DND-41 (cell line): ENCODE measurements around the gene ACAN.
A peak's percentile ranks its signal among the peaks of the same experiment; 100 is the strongest.

Experiments used
- ATAC-seq: fragments of 200-7000 bp; cut with Tn5 transposase; 3 replicates; pipeline ENCODE4 v1.9.1; 2021; ENCODE audit warnings: low read depth; ENCODE audit not compliant: insufficient read depth
- DNase-seq: peaks from one replicate; pipeline ENCODE4 v3.0.0-alpha.2; 2020
- H2AFZ ChIP-seq: 2 replicates; pipeline ENCODE4 v1.6.0; 2012; ENCODE audit warnings: low read depth, low read length
- H3K27ac ChIP-seq: 2 replicates; pipeline ENCODE4 v1.5.1; 2012; ENCODE audit warnings: low read length, inconsistent platforms
- H3K27me3 ChIP-seq: fragments of 200-600 bp; sonication (generic); 2 replicates; pipeline ENCODE4 v1.6.0; 2012; ENCODE audit warnings: low read length, mild to moderate bottlenecking, inconsistent platforms; ENCODE audit not compliant: insufficient read depth, poor library complexity
- H3K36me3 ChIP-seq: 2 replicates; pipeline ENCODE4 v1.5.1; 2012; ENCODE audit warnings: low read length, inconsistent platforms; ENCODE audit not compliant: insufficient read depth
- H3K4me1 ChIP-seq: 2 replicates; pipeline ENCODE4 v1.5.1; 2012; ENCODE audit warnings: mild to moderate bottlenecking, low read length; ENCODE audit not compliant: insufficient read depth
- H3K4me2 ChIP-seq: 2 replicates; pipeline ENCODE4 v1.6.0; 2012; ENCODE audit warnings: mild to moderate bottlenecking, moderate library complexity, low read length, inconsistent platforms; ENCODE audit not compliant: insufficient read depth
- H3K4me3 ChIP-seq, 2 experiments: fragments of 200-600 bp in 1 of 2; shearing (Covaris generic) in 1 of 2; 2 replicates each; pipeline ENCODE4 v1.5.1; 2012 to 2016; ENCODE audit warnings: inconsistent platforms in 2 of 2, low read length in 2 of 2, mild to moderate bottlenecking in 2 of 2, low read depth in 1 of 2, moderate library complexity in 1 of 2
- H3K79me2 ChIP-seq: 2 replicates; pipeline ENCODE4 v1.6.0; 2012; ENCODE audit warnings: low read length, inconsistent platforms; ENCODE audit not compliant: insufficient read depth
- H3K9ac ChIP-seq: 2 replicates; pipeline ENCODE4 v1.6.0; 2012; ENCODE audit warnings: low read depth, mild to moderate bottlenecking, inconsistent platforms, low read length, moderate library complexity
- H3K9me3 ChIP-seq: 2 replicates; pipeline ENCODE4 v1.5.1; 2012; ENCODE audit warnings: low read length, moderate library complexity, mild to moderate bottlenecking, inconsistent platforms; ENCODE audit not compliant: insufficient read depth, severe bottlenecking
- H4K20me1 ChIP-seq: 2 replicates; pipeline ENCODE4 v1.6.0; 2012; ENCODE audit warnings: low read length; ENCODE audit not compliant: insufficient read depth
- EZH2 ChIP-seq: IDR thresholded peaks from 3 replicates; pipeline ENCODE4 v1.6.1; 2012; ENCODE audit warnings: borderline replicate concordance, low read depth, mild to moderate bottlenecking, moderate library complexity, low read length, inconsistent platforms; ENCODE audit not compliant: severe bottlenecking
- TF ChIP-seq, protein P1 (sequence below): IDR thresholded peaks from 2 replicates; pipeline ENCODE4 v1.5.1; 2012; ENCODE audit warnings: borderline replicate concordance, low read length, moderate library complexity, mild to moderate bottlenecking; ENCODE audit not compliant: poor library complexity, severe bottlenecking; ENCODE audit errors: extremely low read depth

ACAN gene

GRCh38 chr15:88909956-88910831 is 107.0 kb downstream of the ACAN start:
- H3K36me3 ChIP-seq: peaks cover 70% of the 10 kb centered on the region
- peaks cover 54% of the 10 kb centered on the region for H4K20me1 ChIP-seq
- H3K79me2 ChIP-seq: peaks cover 53% of the 10 kb centered on the region
- DNase-seq (no peak), ATAC-seq (no peak)
- peak overlapping the region in 1 of 2 experiments; percentile 73; a peak in 2 of 4 replicates for H3K4me3 ChIP-seq
- TF ChIP-seq EZH2: no peak
- TF ChIP-seq, protein P1, sequence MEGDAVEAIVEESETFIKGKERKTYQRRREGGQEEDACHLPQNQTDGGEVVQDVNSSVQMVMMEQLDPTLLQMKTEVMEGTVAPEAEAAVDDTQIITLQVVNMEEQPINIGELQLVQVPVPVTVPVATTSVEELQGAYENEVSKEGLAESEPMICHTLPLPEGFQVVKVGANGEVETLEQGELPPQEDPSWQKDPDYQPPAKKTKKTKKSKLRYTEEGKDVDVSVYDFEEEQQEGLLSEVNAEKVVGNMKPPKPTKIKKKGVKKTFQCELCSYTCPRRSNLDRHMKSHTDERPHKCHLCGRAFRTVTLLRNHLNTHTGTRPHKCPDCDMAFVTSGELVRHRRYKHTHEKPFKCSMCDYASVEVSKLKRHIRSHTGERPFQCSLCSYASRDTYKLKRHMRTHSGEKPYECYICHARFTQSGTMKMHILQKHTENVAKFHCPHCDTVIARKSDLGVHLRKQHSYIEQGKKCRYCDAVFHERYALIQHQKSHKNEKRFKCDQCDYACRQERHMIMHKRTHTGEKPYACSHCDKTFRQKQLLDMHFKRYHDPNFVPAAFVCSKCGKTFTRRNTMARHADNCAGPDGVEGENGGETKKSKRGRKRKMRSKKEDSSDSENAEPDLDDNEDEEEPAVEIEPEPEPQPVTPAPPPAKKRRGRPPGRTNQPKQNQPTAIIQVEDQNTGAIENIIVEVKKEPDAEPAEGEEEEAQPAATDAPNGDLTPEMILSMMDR: no peak
- H2AFZ ChIP-seq: no peak overlapping the region
- peaks cover 56% of the 10 kb centered on the region for H3K4me1 ChIP-seq
- H3K27ac ChIP-seq: peak overlapping the region; percentile 39
- H3K9ac ChIP-seq: peak overlapping the region; percentile 37; the same call in 1 of the 2 replicates
- no peaks in the 10 kb centered on the region for H3K27me3 ChIP-seq
- H3K4me2 ChIP-seq: peak overlapping the region; percentile 85
- H3K9me3 ChIP-seq: no peaks in the 10 kb centered on the region

GRCh38 chr15:88911766-88912118 is 108.5 kb downstream of the ACAN start:
- Histone ChIP-seq H3K9ac (peak overlapping the region; percentile 91), H3K4me3 (peak overlapping the region; percentile 73 to 87; a peak in 3 of 4 replicates), H3K36me3 (peaks cover 54% of the 10 kb centered on the region)

DNA sequence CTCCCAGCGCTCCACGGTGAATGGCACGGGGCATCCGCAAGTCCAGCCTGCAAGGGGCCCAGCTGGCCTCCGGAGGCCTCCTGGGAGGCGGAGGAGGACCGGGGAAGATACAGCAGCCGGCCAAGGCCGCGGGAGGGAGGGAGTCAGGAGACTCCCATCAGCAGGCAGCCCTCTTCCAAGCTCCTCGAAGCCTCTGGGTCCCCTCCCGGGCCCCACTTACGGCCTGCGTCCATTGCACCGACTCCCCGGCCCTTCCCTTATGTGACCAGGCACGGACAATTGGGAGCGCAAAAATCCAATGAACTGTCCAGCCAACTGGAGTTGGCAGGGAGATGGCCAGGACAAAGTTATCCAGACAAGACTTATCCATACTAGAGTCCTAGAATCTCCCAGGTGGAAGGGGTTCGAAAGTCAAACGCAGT is 109.3 kb downstream of the ACAN start:
- DNase-seq (no peak), ATAC-seq (no peak)
- peaks cover 56% of the 10 kb centered on the region for H3K4me1 ChIP-seq
- peak overlapping the region; percentile 93 for H3K27ac ChIP-seq
- H3K4me3 ChIP-seq: peak overlapping the region; percentile 73 to 87
- peak overlapping the region; percentile 91 for H3K9ac ChIP-seq
- peaks cover 51% of the 10 kb centered on the region for H3K79me2 ChIP-seq
- H4K20me1 ChIP-seq: peaks cover 34% of the 10 kb centered on the region
- H2AFZ ChIP-seq: peak overlapping the region; percentile 80
- peak overlapping the region; percentile 85 for H3K4me2 ChIP-seq
- H3K36me3 ChIP-seq: peaks cover 47% of the 10 kb centered on the region
- no peaks in the 10 kb centered on the region for H3K9me3 ChIP-seq
- H3K27me3 ChIP-seq: no peaks in the 10 kb centered on the region
- TF ChIP-seq, protein P1: no peak
- TF ChIP-seq EZH2: no peak

More at GRCh38 chr15:88911766-88912118, 108.5 kb downstream of the ACAN start:
- H3K79me2 ChIP-seq: peaks cover 51% of the 10 kb centered on the region
- peak overlapping the region; percentile 85 for H3K4me2 ChIP-seq
- H2AFZ ChIP-seq: no peak overlapping the region
- H3K27ac ChIP-seq: peak overlapping the region; percentile 93
- H3K9me3 ChIP-seq: no peaks in the 10 kb centered on the region
- no peak for DNase-seq
- peaks cover 41% of the 10 kb centered on the region for H4K20me1 ChIP-seq
- no peak for ATAC-seq
- peaks cover 56% of the 10 kb centered on the region for H3K4me1 ChIP-seq
- H3K27me3 ChIP-seq: no peaks in the 10 kb centered on the region
- TF ChIP-seq, protein P1: no peak
- TF ChIP-seq EZH2: no peak
